HG03064 (cell line): Measurements from ENCODE around the gene GRB10.
"Not testable (repeated sequence)": the region's sequence is repeated elsewhere in the genome, so short reads cannot be mapped to it uniquely, and the experiment has no call there.

Experiments used
- ATAC-seq: cut with Tn5 transposase; IDR thresholded peaks from one replicate; pipeline ENCODE4 v1.9.1; 2021; ENCODE audit warnings: low read depth; ENCODE audit not compliant: unreplicated experiment

Gene GRB10

DNA sequence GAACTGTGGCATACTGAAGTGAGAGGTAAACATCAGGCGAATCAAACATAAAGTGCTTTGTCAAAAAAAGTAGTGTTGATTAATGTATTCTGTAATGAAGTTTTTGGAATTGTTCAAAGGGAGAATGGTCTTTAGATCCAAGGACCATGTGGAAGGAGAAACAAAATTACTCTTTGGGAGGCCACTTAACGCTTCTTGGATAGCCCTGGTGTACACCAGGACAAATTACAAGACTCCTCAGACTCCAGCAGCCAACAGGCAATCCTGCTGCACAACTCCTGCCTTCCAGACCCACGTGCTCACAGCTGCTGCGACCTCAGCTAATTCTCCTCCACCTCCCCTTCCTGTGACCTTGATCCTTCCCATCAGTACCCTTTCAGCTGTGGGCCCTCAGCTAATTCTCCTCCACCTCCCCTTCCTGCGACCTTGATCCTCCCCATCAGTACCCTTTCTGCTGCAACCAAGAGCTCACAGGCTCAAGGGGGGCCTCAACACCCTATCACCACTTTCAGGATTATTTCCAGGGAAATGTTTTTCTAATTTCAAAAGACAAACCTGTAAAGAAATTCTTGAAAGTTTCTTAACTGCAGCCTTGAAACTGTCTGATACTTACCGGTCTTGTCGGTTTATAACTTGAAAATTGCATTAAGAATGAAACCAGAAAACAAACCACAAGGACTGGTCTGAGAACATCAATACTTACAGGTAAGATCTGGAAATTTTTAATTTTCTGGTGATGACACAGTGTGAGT, 187.8 kb downstream of the GRB10 start:
- ATAC-seq, result peak; percentile 60

DNA sequence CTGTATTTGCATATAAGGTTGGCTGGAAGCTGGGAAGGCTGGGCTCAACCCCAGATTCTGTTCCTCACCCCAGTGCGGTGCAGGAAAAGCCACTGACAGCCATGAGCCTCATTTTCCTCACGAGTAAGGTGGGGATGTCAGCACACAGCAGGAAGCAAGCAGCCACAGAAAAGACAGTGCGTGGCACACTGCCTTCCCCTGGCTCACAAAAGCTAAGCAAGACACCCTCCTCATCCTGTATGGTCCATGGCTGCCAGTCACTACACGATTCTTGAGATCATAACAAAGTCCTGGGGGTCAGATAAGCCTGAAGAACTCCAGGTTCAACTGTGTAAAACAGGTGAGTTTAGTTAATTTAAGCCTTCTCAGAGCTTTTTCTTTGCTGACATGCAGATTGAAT, 188.6 kb downstream of the GRB10 start:
- ATAC-seq, result no peak

DNA sequence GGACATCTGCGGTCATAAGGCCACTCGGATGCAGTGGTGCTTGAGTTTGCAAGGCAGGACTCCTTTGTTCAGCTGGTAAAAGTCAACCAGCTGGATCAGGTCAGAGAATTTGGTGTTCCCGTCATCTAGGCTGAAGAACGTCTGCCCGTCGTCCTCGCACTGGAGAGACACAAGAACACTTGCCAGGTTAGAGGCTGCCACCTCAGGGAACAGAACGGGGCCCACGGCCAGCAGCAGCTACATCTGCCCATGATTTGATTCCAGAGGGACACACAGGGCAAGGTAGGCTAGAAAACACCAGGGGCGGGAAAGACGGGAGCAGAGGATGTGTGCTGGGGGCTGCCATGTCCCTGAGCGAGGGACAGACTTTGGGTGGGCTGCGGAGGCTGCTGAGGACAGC, 189.8 kb downstream of the GRB10 start:
- no peak for ATAC-seq

- ATAC-seq, result peak; percentile 59
Observed at GRCh38 chr7:50591480-50592438, 190.9 kb downstream of the GRB10 start.

DNA sequence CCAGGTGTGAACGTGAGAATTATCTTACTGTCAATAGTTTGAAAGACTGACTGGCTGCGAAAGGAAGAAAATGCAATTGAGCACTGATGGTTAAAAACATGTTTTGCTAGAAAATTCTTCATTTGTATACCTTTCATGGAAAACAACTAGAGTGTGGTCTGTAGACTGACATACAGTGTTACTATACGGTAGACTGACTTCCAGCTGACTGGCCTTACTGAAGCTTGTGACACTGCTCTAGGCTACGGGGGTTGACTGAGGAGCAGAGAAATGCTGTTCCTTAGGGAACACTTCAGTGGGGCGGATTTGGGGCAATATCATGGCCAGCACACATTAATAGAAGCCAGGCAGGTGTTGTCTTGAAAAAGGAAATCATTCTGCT, 191.6 kb downstream of the GRB10 start:
- no peak for ATAC-seq

DNA sequence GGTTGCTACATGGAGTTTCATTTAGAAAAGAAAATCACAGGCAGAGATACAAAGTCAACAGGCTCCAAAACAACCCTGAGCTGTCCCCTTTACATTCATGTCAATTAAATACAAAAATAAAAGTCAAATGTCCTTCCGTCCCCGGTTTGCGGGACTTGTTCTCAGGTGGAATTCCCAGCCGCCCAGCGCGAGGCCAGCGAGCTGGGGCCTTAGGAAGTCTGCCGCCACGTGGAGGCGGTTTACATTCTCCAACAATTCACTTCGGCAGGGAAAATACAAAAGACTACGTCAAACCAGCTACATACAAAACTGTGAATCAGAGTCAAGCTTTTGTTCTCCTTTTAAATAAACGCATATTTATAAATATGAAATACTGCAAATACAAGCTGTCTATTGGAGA, 192.2 kb downstream of the GRB10 start:
- no peak for ATAC-seq

DNA sequence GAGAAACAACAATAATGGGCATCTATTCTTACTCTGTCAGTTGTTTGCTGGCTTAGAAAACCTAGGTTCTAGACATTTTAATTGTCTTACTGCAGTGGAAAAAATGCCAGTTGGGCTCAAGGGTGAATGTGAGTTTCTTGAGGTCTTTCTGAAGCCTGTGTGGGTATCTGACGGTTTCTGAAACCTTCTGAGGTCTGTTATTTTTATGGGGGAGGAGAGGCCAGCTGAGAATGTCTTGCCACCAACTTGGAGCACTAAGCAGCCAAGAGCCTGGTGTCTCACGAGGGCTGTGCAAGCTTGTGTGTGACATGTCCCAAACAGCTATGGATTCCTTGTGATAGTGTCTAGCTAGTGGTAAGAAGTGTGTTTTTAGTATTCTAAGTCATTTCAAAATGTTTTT, 193.3 kb downstream of the GRB10 start:
- ATAC-seq, result no peak

- no peak for ATAC-seq
Observed at GRCh38 chr7:50588937-50589336, 193.8 kb downstream of the GRB10 start.

GRCh38 chr7:50587737-50588136, 195.0 kb downstream of the GRB10 start:
- ATAC-seq, result no peak

DNA sequence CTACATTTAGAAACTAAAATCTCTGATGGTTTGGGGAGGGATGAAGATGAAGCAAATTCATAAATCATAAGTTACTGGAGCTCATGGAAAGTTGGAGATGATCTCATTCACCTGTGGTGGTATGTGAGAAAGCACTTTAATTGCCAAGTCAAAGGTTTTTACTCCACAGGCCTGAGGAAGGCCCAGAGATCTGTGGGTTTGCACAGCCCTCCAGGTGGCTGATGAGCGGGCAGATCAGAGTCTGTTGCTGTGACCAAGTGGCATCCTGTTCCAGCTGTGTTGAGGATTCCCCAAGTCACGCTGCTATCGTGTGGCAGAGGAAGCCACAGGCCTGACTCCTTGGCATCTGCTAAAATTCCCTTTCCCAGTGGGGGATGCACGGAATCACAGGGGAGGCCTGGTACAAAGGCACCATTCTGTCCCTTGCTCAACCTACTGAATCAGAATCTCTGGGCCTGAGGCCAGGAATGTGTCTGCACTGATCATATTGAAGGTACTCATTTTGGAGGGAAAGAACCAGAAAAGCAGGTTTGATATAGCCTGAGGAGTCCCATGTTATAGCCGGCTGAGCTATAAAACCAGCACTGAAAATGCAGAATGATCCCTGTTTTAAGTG, 197.8 kb downstream of the GRB10 start:
- ATAC-seq, result no peak

DNA sequence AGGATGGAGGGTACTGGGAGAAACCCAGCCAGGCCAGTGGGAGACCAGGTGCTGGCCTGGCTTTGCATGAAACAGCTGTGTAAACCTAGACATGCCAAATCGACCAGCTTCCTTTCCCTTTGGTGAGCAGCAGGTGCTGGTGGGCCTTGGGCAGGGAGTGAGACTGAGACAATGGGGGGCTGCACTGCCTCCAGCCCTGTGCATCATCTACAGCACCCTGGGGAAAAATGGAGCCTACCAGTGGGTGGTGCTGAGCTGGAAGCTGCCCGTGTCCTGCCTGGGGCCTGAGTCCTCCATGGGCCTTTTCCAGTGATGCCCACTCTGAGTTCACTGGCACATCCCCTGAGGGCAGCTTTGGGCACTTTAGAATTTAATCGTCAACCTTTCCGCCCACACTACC, 198.3 kb downstream of the GRB10 start:
- no peak for ATAC-seq

DNA sequence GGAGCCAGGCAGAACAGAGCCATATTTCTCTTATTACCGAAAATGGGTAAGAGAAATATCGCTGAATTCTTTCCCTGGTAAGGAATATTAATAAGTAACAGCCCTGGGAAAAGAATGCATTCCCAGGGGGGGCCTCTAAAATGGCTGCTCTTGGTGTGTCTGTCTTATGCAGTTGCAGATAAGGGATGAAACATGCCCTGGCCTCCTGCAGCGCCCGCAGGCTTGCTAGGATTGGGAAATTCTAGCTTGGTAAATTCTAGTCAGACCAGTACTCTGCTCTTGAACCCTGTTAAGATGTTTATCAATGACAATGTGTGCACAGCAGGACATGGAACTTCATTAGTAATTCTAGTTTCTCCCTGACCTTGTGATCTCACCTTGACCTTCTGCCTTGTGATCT, 199.4 kb downstream of the GRB10 start:
- not testable (repeated sequence) for ATAC-seq

GRCh38 chr7:50582271-50582670, 200.4 kb downstream of the GRB10 start:
- not testable (repeated sequence) for ATAC-seq

DNA sequence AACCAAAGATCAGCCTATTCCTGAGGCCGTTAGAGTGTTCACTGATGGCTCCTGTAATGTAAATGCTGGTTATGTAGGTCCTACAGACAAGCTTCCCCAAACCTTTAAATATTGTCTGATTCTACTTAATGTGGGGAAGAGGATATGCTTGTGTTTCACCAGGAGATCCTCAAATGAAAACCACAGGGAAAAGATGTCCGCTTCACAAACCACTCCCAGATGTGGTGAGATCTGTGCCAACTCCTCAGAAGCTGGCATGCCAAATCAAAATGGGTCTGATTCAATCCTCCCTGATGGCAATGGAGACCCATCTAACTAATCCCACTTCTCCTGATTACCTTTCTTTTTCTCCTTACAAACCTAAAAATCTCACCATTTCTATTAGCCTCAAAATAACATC, 202.0 kb downstream of the GRB10 start:
- not testable (repeated sequence) for ATAC-seq

DNA sequence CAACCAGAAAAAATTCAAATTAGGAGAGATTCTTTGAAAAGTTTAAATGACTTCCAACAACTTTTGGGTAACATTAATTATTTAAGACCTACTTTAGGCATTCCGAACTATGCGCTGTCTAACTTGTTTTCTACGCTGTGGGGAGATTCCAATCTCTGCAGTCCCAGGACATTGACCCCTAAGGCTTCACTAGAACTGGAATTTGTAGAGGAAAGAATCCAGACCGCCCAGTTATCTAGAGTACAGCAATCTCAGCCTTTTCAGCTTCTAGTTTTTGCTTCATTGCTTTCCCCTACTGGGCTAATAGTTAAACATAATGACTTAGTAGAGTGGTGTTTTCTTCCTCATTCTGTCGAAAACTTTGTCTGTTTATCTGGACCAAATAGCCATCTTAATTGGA, 202.6 kb downstream of the GRB10 start:
- ATAC-seq, result no peak

- not testable (repeated sequence) for ATAC-seq
Observed at GRCh38 chr7:50578105-50578504, 204.6 kb downstream of the GRB10 start.

DNA sequence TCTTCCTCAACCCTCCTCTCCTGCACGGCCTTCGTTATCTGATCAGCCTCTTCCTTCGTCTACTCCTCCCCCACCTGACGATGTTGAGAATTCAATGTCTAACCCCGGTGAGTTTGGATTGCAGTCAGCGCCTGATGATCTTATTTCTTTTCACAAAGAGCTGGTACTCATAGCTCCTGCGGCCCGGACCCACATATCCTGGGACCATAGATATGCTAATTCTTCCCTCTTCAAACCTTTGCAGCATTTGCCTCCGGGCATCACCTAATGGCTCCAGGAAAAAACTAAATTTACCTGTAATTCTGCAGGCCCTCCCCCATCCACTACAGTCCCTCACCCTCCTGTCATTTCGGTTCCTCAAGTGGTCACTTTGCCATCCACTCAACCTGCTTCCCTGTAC, 205.1 kb downstream of the GRB10 start:
- ATAC-seq, result no peak

DNA sequence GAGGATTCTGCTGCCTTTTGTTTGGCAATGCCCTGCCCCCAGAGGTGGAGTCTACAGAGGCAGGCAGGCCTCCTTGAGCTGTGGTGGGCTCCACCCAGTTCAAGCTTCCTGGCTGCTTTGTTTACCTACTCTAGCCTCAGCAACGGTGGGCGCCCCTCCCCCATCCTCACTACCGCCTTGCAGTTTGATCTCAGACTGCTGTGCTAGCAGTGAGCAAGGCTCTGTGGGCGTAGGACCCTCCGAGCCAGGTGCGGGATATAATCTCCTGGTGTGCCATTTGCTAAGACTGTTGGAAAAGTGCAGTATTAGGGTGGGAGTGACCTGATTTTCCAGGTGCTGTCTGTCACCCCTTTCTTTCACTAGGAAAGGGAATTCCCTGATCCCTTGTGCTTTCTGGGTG, 206.3 kb downstream of the GRB10 start:
- not testable (repeated sequence) for ATAC-seq

GRCh38 chr7:50567715-50568261, 214.9 kb downstream of the GRB10 start:
- no peak for ATAC-seq

- no peak for ATAC-seq
Observed at GRCh38 chr7:50565977-50566376, 216.7 kb downstream of the GRB10 start.

DNA sequence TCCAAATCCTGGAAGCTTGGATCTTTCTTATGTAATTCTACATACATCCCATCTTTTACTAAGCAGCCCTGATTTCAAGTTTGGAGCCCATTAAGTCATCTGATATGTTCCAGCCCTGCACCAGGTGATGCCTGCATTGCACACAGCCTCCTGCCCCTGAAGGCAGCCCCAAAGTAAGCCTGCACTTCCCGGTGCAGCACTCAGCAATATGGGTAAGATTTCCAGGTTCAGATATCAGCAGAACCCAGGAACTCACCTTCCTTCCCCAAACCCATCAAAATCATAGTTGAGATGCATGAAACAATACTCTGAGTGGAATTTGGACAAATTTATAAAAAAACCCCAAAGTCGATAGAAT, 217.2 kb downstream of the GRB10 start:
- ATAC-seq, result no peak
